Stomach (tissue), 9 donors: ENCODE measurements around the gene SMNDC1. TPM values are rescaled to one million over a fixed set of nuclear protein-coding genes. Genes with fewer than 3 reads are reported as not detected.

Source experiments
- DNase-seq, 2 donors: peaks; one replicate each; pipeline versions ENCODE4 v3.0.0 to v3.0.0-alpha.2; 2013 to 2019
- H3K27ac ChIP-seq, 5 donors: fragments of 200-600 bp in 4 of 5; sonication (generic) in 4 of 5; one replicate each; pipeline ENCODE4 v1.5.1; 2013 to 2019; ENCODE audit warnings: mild to moderate bottlenecking in 1 of 5, moderate library complexity in 1 of 5
- H3K27me3 ChIP-seq, 3 donors: fragments of 200-600 bp; sonication (generic); one replicate each; pipeline ENCODE4 v1.5.1; 2017 to 2019; ENCODE audit warnings: mixed run types in 1 of 3
- H3K36me3 ChIP-seq, 4 donors: fragments of 200-600 bp; sonication (generic); 1 replicate in 3 of 4; 2 replicates in 1 of 4; pipeline ENCODE4 v1.5.1; 2016 to 2019
- H3K4me1 ChIP-seq, 4 donors: fragments of 200-600 bp; sonication (generic); one replicate each; pipeline ENCODE4 v1.5.1; 2016 to 2019
- H3K4me3 ChIP-seq, 4 donors: fragments of 200-600 bp; sonication (generic) in 3 of 4; one replicate each; pipeline ENCODE4 v1.5.1; 2016 to 2019; ENCODE audit warnings: mild to moderate bottlenecking in 1 of 4
- H3K9me3 ChIP-seq, 4 donors: fragments of 200-600 bp; sonication (generic); one replicate each; pipeline ENCODE4 v1.5.1; 2016 to 2019
- CTCF ChIP-seq, 7 experiments: fragments of 450-650 bp in 4 of 7; fragments of 200-600 bp in 3 of 7; sonication (generic) in 3 of 7; IDR thresholded peaks; one replicate each; pipeline ENCODE4 v1.5.1; 2016 to 2019; ENCODE audit warnings: antibody characterized with exemption in 7 of 7, control low read depth in 2 of 7, mild to moderate bottlenecking in 1 of 7
- EP300 ChIP-seq: sonication (generic); formaldehyde crosslinking; IDR thresholded peaks from one replicate; pipeline ENCODE4 v1.6.1; 2017; ENCODE audit warnings: antibody characterized with exemption
- POLR2A ChIP-seq, 4 donors: fragments of 450-650 bp; IDR thresholded peaks; one replicate each; pipeline ENCODE4 v1.6.1; 2016; ENCODE audit warnings: antibody characterized with exemption in 4 of 4, control low read depth in 2 of 4, mild to moderate bottlenecking in 1 of 4, moderate library complexity in 1 of 4
- POLR2AphosphoS5 ChIP-seq, 3 donors: sonication (generic); formaldehyde crosslinking; IDR thresholded peaks; one replicate each; pipeline ENCODE4 v1.6.1; 2016; ENCODE audit warnings: antibody characterized with exemption in 3 of 3
- WGBS, 5 donors: extraction: QIAGEN DNeasy Blood & Tissue Kit in 3 of 5; methylation state at CpG; one replicate each; pipeline versions ENCODE4 v1.1.5 to v1.1.7; 2013 to 2018; 5-methylcytosine and 5-hydroxymethylcytosine counted together
- intact Hi-C: fragments of 100-400 bp; cut with DNase I; formaldehyde crosslinking; loops from one replicate; pipeline ENCODE4 v1.15.1; 2023; ENCODE audit warnings: low total_unique reads
- polyA plus RNA-seq, 3 donors: library from polyadenylated mRNA; stranded (reverse); fragments of 200-250 nt; gene quantifications; one replicate each; pipeline ENCODE4 v1.2.3, GENCODE V29; 2013
- total RNA-seq, 5 donors: library from RNA; depleted of rRNA; stranded (reverse); fragments of >200 nt; gene quantifications; one replicate each; pipeline versions ENCODE4 v1.1.0 to v1.2.3, GENCODE V29; 2014 to 2016
- donor health status: healthy with polysubstance abuse.
- donor health status: Bipolar disorder and iron deficiency.
- donor health status: healthy.

Gene SMNDC1
- total and polyA plus RNA-seq, 8 donors, result 7.7 to 31.6 (median 15.2) TPM

- H3K27ac ChIP-seq, result no peak overlapping the region
- H3K9me3 ChIP-seq, result no peaks in the 10 kb centered on the region
- intact Hi-C loops, result no loop called here
- H3K36me3 ChIP-seq, result no peaks in the 10 kb centered on the region
- WGBS, 5 donors, result 88 to 95% (median 94%) methylated on average over 3 of the region's 3 CpGs
- H3K4me3 ChIP-seq, result no peak overlapping the region
- peaks cover 0 to 11% (median 0%) of the 10 kb centered on the region in 4 donors for H3K4me1 ChIP-seq
- TF ChIP-seq CTCF (IDR thresholded peaks at IDR 0.05) (no peak), POLR2A (IDR thresholded peaks at IDR 0.05) (no peak), EP300 (no peak)
- no peaks in the 10 kb centered on the region for H3K27me3 ChIP-seq
- no peak for DNase-seq
These were observed 33.2 kb upstream of the SMNDC1 start for GRCh38 chr10:110337906-110338305.

- Histone ChIP-seq H3K9me3 (no peaks in the 10 kb centered on the region), H3K36me3 (no peaks in the 10 kb centered on the region), H3K4me1 (peaks cover 0 to 11% (median 0%) of the 10 kb centered on the region in 4 donors), H3K27me3 (no peaks in the 10 kb centered on the region), H3K4me3 (no peak overlapping the region), H3K27ac (no peak overlapping the region)
- no peak for TF ChIP-seq EP300
- TF ChIP-seq CTCF (IDR thresholded peaks at IDR 0.05), result no peak
- no peak for TF ChIP-seq POLR2A (IDR thresholded peaks at IDR 0.05)
- no peak for TF ChIP-seq POLR2AphosphoS5 (IDR thresholded peaks at IDR 0.05)
- intact Hi-C loops, result no loop called here
- WGBS, 5 donors, result 77 to 96% (median 92%) methylated on average over 4 of the region's 4 CpGs
- DNase-seq, result no peak
These were observed 32.7 kb upstream of the SMNDC1 start for GRCh38 chr10:110337401-110337800.

GRCh38 chr10:110336111-110336721 is 31.5 kb upstream of the SMNDC1 start:
- TF ChIP-seq POLR2AphosphoS5 (IDR thresholded peaks at IDR 0.05) (peak in 1 of 3 donors; percentile 55), POLR2A (IDR thresholded peaks at IDR 0.05) (no peak)
- WGBS, 5 donors, result 47 to 77% (median 59%) methylated on average over 10 of the region's 10 CpGs
- intact Hi-C loops, result no loop called here
- Histone ChIP-seq H3K4me1 (peaks cover 0 to 11% (median 0%) of the 10 kb centered on the region in 4 donors), H3K27me3 (no peaks in the 10 kb centered on the region), H3K9me3 (peaks cover 4 to 10% (median 5%) of the 10 kb centered on the region in 4 donors), H3K4me3 (no peak overlapping the region), H3K36me3 (no peaks in the 10 kb centered on the region), H3K27ac (no peak overlapping the region)
- DNase-seq, result peak in 1 of 2 donors; percentile 53

- Histone ChIP-seq H3K4me1 (peaks cover 0 to 11% (median 0%) of the 10 kb centered on the region in 4 donors), H3K27ac (no peak overlapping the region), H3K9me3 (peaks cover 11 to 17% (median 13%) of the 10 kb centered on the region in 4 donors), H3K36me3 (no peaks in the 10 kb centered on the region), H3K27me3 (no peaks in the 10 kb centered on the region), H3K4me3 (no peak overlapping the region)
- no peak for DNase-seq
- 57 to 70% (median 62%) methylated on average over 7 of the region's 7 CpGs for WGBS, 5 donors
- TF ChIP-seq CTCF (IDR thresholded peaks at IDR 0.05) (no peak), EP300 (no peak), POLR2A (IDR thresholded peaks at IDR 0.05) (no peak), POLR2AphosphoS5 (IDR thresholded peaks at IDR 0.05) (no peak)
- intact Hi-C loops, result no loop called here
These were observed 30.8 kb upstream of the SMNDC1 start for GRCh38 chr10:110335314-110336064.
